HAP-1 (cell line): ENCODE data around the gene SCARF2.

Source experiments
- DNase-seq, 2 experiments: peaks; one replicate each; pipeline ENCODE4 v3.0.0-alpha.2; 2016 to 2020; ENCODE audit warnings: low spot score in 2 of 2
- H3K27me3 ChIP-seq: fragments of 250-450 bp; sonication (Bioruptor Pico); 2 replicates; pipeline ENCODE4 v1.5.1; 2020; ENCODE audit warnings: low read depth, mild to moderate bottlenecking, moderate library complexity
- H3K36me3 ChIP-seq: fragments of 250-450 bp; sonication (Bioruptor Pico); replicated peaks from 2 replicates; pipeline ENCODE4 v1.5.1; 2020; ENCODE audit warnings: mild to moderate bottlenecking
- H3K4me1 ChIP-seq: fragments of 250-450 bp; sonication (Bioruptor Pico); 2 replicates; pipeline ENCODE4 v1.5.1; 2020; ENCODE audit warnings: mild to moderate bottlenecking
- H3K4me3 ChIP-seq: fragments of 250-450 bp; sonication (Bioruptor Pico); 2 replicates; pipeline ENCODE4 v1.5.1; 2020; ENCODE audit warnings: mild to moderate bottlenecking, moderate library complexity
- H3K9me3 ChIP-seq: fragments of 250-450 bp; sonication (Bioruptor Pico); 2 replicates; pipeline ENCODE4 v1.5.1; 2020; ENCODE audit warnings: mild to moderate bottlenecking, moderate library complexity
- in situ Hi-C: fragments of 300-500 bp; cut with MboI; formaldehyde crosslinking; loops from 3 replicates; pipeline ENCODE4 v1.14.3; 2020; ENCODE audit warnings: low sequenced_read_pairs, inconsistent platforms, mixed read lengths

Gene SCARF2

GRCh38 chr22:20469110-20469868, 31.7 kb upstream of the SCARF2 start:
- in situ Hi-C loops: no loop called here
- Histone ChIP-seq H3K27me3 (no peaks in the 10 kb centered on the region), H3K4me3 (no peak overlapping the region), H3K4me1 (no peaks in the 10 kb centered on the region), H3K9me3 (no peaks in the 10 kb centered on the region), H3K36me3 (peaks cover 20% of the 10 kb centered on the region)
- DNase-seq: no peak

- in situ Hi-C loops: no loop called here
- Histone ChIP-seq H3K36me3 (peaks cover 24% of the 10 kb centered on the region), H3K27me3 (no peaks in the 10 kb centered on the region), H3K4me3 (no peak overlapping the region), H3K4me1 (no peaks in the 10 kb centered on the region), H3K9me3 (no peaks in the 10 kb centered on the region)
- no peak for DNase-seq
Observed at GRCh38 chr22:20466659-20467379, 29.2 kb upstream of the SCARF2 start.

GRCh38 chr22:20465759-20466077, 28.1 kb upstream of the SCARF2 start:
- in situ Hi-C loops: no loop called here
- H3K9me3 ChIP-seq: no peaks in the 10 kb centered on the region
- H3K36me3 ChIP-seq: peaks cover 22% of the 10 kb centered on the region
- H3K4me1 ChIP-seq: no peaks in the 10 kb centered on the region
- H3K4me3 ChIP-seq: no peak overlapping the region
- DNase-seq: no peak
- no peaks in the 10 kb centered on the region for H3K27me3 ChIP-seq

- no peak for DNase-seq
- no peaks in the 10 kb centered on the region for H3K4me1 ChIP-seq
- in situ Hi-C loops: no loop called here
- H3K27me3 ChIP-seq: no peaks in the 10 kb centered on the region
- no peaks in the 10 kb centered on the region for H3K9me3 ChIP-seq
- peaks cover 22% of the 10 kb centered on the region for H3K36me3 ChIP-seq
- no peak overlapping the region for H3K4me3 ChIP-seq
Observed at GRCh38 chr22:20464912-20465758, 27.5 kb upstream of the SCARF2 start.

- Histone ChIP-seq H3K27me3 (no peaks in the 10 kb centered on the region), H3K4me3 (no peak overlapping the region), H3K9me3 (no peaks in the 10 kb centered on the region), H3K36me3 (peaks cover 26% of the 10 kb centered on the region), H3K4me1 (no peaks in the 10 kb centered on the region)
- in situ Hi-C loops: no loop called here
- no peak for DNase-seq
Observed at GRCh38 chr22:20464096-20464614, 26.5 kb upstream of the SCARF2 start.

- peaks cover 19% of the 10 kb centered on the region for H3K36me3 ChIP-seq
- no peak for DNase-seq
- no peak overlapping the region for H3K4me3 ChIP-seq
- H3K9me3 ChIP-seq: no peaks in the 10 kb centered on the region
- no peaks in the 10 kb centered on the region for H3K4me1 ChIP-seq
- no peaks in the 10 kb centered on the region for H3K27me3 ChIP-seq
- in situ Hi-C loops: no loop called here
Observed at GRCh38 chr22:20463324-20464095, 25.9 kb upstream of the SCARF2 start.

- H3K27me3 ChIP-seq: no peaks in the 10 kb centered on the region
- DNase-seq: no peak
- no peaks in the 10 kb centered on the region for H3K9me3 ChIP-seq
- H3K36me3 ChIP-seq: peaks cover 31% of the 10 kb centered on the region
- in situ Hi-C loops: loop anchor here (10.0 kb wide), 1 partner anchor 305 kb away; the partner anchor contains the start of gene CCDC188
- no peaks in the 10 kb centered on the region for H3K4me1 ChIP-seq
- H3K4me3 ChIP-seq: no peak overlapping the region
Observed at GRCh38 chr22:20459862-20460261, 22.2 kb upstream of the SCARF2 start.

- H3K36me3 ChIP-seq: peaks cover 27% of the 10 kb centered on the region
- in situ Hi-C loops: loop anchor here (10.0 kb wide), 1 partner anchor 304 kb away; the partner anchor contains the start of gene CCDC188
Observed at GRCh38 chr22:20459152-20459542, 21.5 kb upstream of the SCARF2 start.

GRCh38 chr22:20458530-20459151, 21.0 kb upstream of the SCARF2 start:
- peaks cover 27% of the 10 kb centered on the region for H3K36me3 ChIP-seq
- in situ Hi-C loops: loop anchor here (10.0 kb wide), 1 partner anchor 304 kb away; the partner anchor contains the start of gene CCDC188
- H3K4me1 ChIP-seq: no peaks in the 10 kb centered on the region
- H3K4me3 ChIP-seq: no peak overlapping the region
- no peak for DNase-seq
- H3K27me3 ChIP-seq: no peaks in the 10 kb centered on the region
- H3K9me3 ChIP-seq: no peaks in the 10 kb centered on the region

More at GRCh38 chr22:20459152-20459542, 21.5 kb upstream of the SCARF2 start:
- no peaks in the 10 kb centered on the region for H3K27me3 ChIP-seq
- no peak for DNase-seq
- no peak overlapping the region for H3K4me3 ChIP-seq
- no peaks in the 10 kb centered on the region for H3K4me1 ChIP-seq
- no peaks in the 10 kb centered on the region for H3K9me3 ChIP-seq

- no peaks in the 10 kb centered on the region for H3K9me3 ChIP-seq
- H3K4me1 ChIP-seq: no peaks in the 10 kb centered on the region
- H3K27me3 ChIP-seq: no peaks in the 10 kb centered on the region
- no peak for DNase-seq
- in situ Hi-C loops: loop anchor here (10.0 kb wide), 1 partner anchor 303 kb away; the partner anchor contains the start of gene CCDC188
- H3K36me3 ChIP-seq: peaks cover 27% of the 10 kb centered on the region
- H3K4me3 ChIP-seq: no peak overlapping the region
Observed at GRCh38 chr22:20457506-20458240, 20.0 kb upstream of the SCARF2 start.

- no peak overlapping the region for H3K4me3 ChIP-seq
- no peaks in the 10 kb centered on the region for H3K9me3 ChIP-seq
- peaks cover 27% of the 10 kb centered on the region for H3K36me3 ChIP-seq
- H3K27me3 ChIP-seq: no peaks in the 10 kb centered on the region
- DNase-seq: no peak
- H3K4me1 ChIP-seq: no peaks in the 10 kb centered on the region
- in situ Hi-C loops: loop anchor here (10.0 kb wide), 1 partner anchor 302 kb away; the partner anchor contains the start of gene CCDC188
Observed at GRCh38 chr22:20456722-20457076, 19.1 kb upstream of the SCARF2 start.

- peak; percentile 87 to 89 for DNase-seq
- no peak overlapping the region for H3K4me3 ChIP-seq
- H3K9me3 ChIP-seq: no peaks in the 10 kb centered on the region
- H3K36me3 ChIP-seq: peaks cover 27% of the 10 kb centered on the region
- no peaks in the 10 kb centered on the region for H3K4me1 ChIP-seq
- in situ Hi-C loops: loop anchor here (10.0 kb wide), 1 partner anchor 301 kb away; the partner anchor contains the start of gene CCDC188
- no peaks in the 10 kb centered on the region for H3K27me3 ChIP-seq
Observed at GRCh38 chr22:20456064-20456721, 18.6 kb upstream of the SCARF2 start.
